Astrocyte (in vitro differentiated cells and primary cell): ENCODE results near the gene SLC35F4. TPM values are rescaled to one million over a fixed set of nuclear protein-coding genes. Genes with fewer than 3 reads are reported as not detected.

Source experiments
- DNase-seq: peaks from one replicate; pipeline ENCODE4 v3.0.0-alpha.2; 2010; ENCODE audit warnings: low read depth
- FAIRE-seq: peaks from 2 replicates; lab custom pipeline; 2011; peaks lifted over from hg19 to GRCh38; lab: Jason Lieb, UNC
- H2AFZ ChIP-seq: 2 replicates; pipeline ENCODE4 v1.6.0; 2012; ENCODE audit warnings: low read depth, low read length, inconsistent platforms
- H3K27ac ChIP-seq: 2 replicates; pipeline ENCODE4 v1.5.1; 2011; ENCODE audit warnings: low read depth, low read length, inconsistent platforms
- H3K27me3 ChIP-seq: 2 replicates; pipeline ENCODE4 v1.6.0; 2011; ENCODE audit warnings: low read length, inconsistent platforms; ENCODE audit not compliant: insufficient read depth
- H3K36me3 ChIP-seq: 2 replicates; pipeline ENCODE4 v1.5.1; 2011; ENCODE audit warnings: low read length, inconsistent platforms; ENCODE audit not compliant: insufficient read depth
- H3K4me1 ChIP-seq: 2 replicates; pipeline ENCODE4 v1.5.1; 2011; ENCODE audit warnings: low read length, inconsistent platforms; ENCODE audit not compliant: insufficient read depth
- H3K4me2 ChIP-seq: 2 replicates; pipeline ENCODE4 v1.6.0; 2012; ENCODE audit warnings: low read length, inconsistent platforms
- H3K4me3 ChIP-seq: 2 replicates; pipeline ENCODE4 v1.5.1; 2011; ENCODE audit warnings: low read depth, mild to moderate bottlenecking, low read length, inconsistent platforms; ENCODE audit not compliant: insufficient read depth
- H3K79me2 ChIP-seq: 2 replicates; pipeline ENCODE4 v1.6.0; 2012; ENCODE audit warnings: mild to moderate bottlenecking, low read length, inconsistent platforms; ENCODE audit not compliant: insufficient read depth
- H3K9ac ChIP-seq: 2 replicates; pipeline ENCODE4 v1.6.0; 2012; ENCODE audit warnings: mild to moderate bottlenecking, low read length, inconsistent platforms
- H3K9me3 ChIP-seq: 2 replicates; pipeline ENCODE4 v1.5.1; 2012; ENCODE audit warnings: low read depth, mild to moderate bottlenecking, low read length, inconsistent platforms; ENCODE audit not compliant: insufficient read depth
- H4K20me1 ChIP-seq: 2 replicates; pipeline ENCODE4 v1.6.0; 2012; ENCODE audit warnings: low read length, inconsistent platforms; ENCODE audit not compliant: insufficient read depth
- H3K27ac Mint-ChIP-seq: one replicate; pipeline ENCODE4 v1.8.0; 2021; ENCODE audit warnings: mild to moderate bottlenecking, mixed read lengths; ENCODE audit not compliant: unreplicated experiment
- H3K27me3 Mint-ChIP-seq: one replicate; pipeline ENCODE4 v1.8.0; 2021; ENCODE audit warnings: low read depth, mixed read lengths; ENCODE audit not compliant: unreplicated experiment
- H3K36me3 Mint-ChIP-seq: one replicate; pipeline ENCODE4 v1.8.0; 2021; ENCODE audit warnings: low read depth, mixed read lengths; ENCODE audit not compliant: unreplicated experiment
- H3K4me1 Mint-ChIP-seq: one replicate; pipeline ENCODE4 v1.8.0; 2021; ENCODE audit warnings: low read depth, mixed read lengths; ENCODE audit not compliant: unreplicated experiment
- H3K4me3 Mint-ChIP-seq: one replicate; pipeline ENCODE4 v1.8.0; 2021; ENCODE audit warnings: mild to moderate bottlenecking, moderate library complexity, mixed read lengths; ENCODE audit not compliant: unreplicated experiment
- H3K9me3 Mint-ChIP-seq: one replicate; pipeline ENCODE4 v1.8.0; 2021; ENCODE audit warnings: mild to moderate bottlenecking, mixed read lengths; ENCODE audit not compliant: unreplicated experiment
- CTCF ChIP-seq: IDR thresholded peaks from 2 replicates; pipeline ENCODE4 v1.5.1; 2011; ENCODE audit warnings: low read depth, mild to moderate bottlenecking, inconsistent platforms, low read length, moderate library complexity; ENCODE audit not compliant: insufficient read depth
- EZH2 ChIP-seq: IDR thresholded peaks from 2 replicates; pipeline ENCODE4 v1.6.1; 2012; ENCODE audit warnings: mild to moderate bottlenecking, low read length, inconsistent platforms; ENCODE audit not compliant: insufficient read depth
- total RNA-seq: library from RNA; stranded (reverse); gene quantifications from 2 replicates; pipeline ENCODE4 v1.2.1, GENCODE V29; 2021

The SLC35F4 gene
- total RNA-seq, 1 donor from 2014 or later, result not detected

GRCh38 chr14:57533214-57533613, 332.7 kb downstream of the SLC35F4 start:
- Histone ChIP-seq H3K4me3 (no peak overlapping the region), H3K36me3 (no peaks in the 10 kb centered on the region), H2AFZ (no peak overlapping the region), H3K27me3 (no peaks in the 10 kb centered on the region), H3K27ac (no peak overlapping the region), H3K9me3 (no peaks in the 10 kb centered on the region), H3K4me1 (no peaks in the 10 kb centered on the region), H3K4me2 (no peak overlapping the region), H3K9ac (no peak overlapping the region), H3K79me2 (no peaks in the 10 kb centered on the region), H4K20me1 (no peaks in the 10 kb centered on the region)
- TF ChIP-seq EZH2, result no peak
- peak; percentile 38 for TF ChIP-seq CTCF
- H3K4me1 Mint-ChIP-seq, result no peaks in the 10 kb centered on the region
- no peak for DNase-seq
- peaks cover 10% of the 10 kb centered on the region for H3K27me3 Mint-ChIP-seq
- no peaks in the 10 kb centered on the region for H3K9me3 Mint-ChIP-seq
- H3K4me3 Mint-ChIP-seq, result no peak overlapping the region
- no peak for FAIRE-seq
- H3K36me3 Mint-ChIP-seq, result no peaks in the 10 kb centered on the region
- no peak overlapping the region for H3K27ac Mint-ChIP-seq

- no peak for FAIRE-seq
- no peaks in the 10 kb centered on the region for H3K9me3 ChIP-seq
- Mint-ChIP-seq H3K27ac (no peak overlapping the region), H3K27me3 (peaks cover 8% of the 10 kb centered on the region), H3K4me3 (no peak overlapping the region), H3K4me1 (no peaks in the 10 kb centered on the region), H3K36me3 (no peaks in the 10 kb centered on the region), H3K9me3 (no peaks in the 10 kb centered on the region)
- H4K20me1 ChIP-seq, result no peaks in the 10 kb centered on the region
- no peak for TF ChIP-seq CTCF
- DNase-seq, result no peak
- H3K79me2 ChIP-seq, result no peaks in the 10 kb centered on the region
- no peaks in the 10 kb centered on the region for H3K36me3 ChIP-seq
- no peak overlapping the region for H2AFZ ChIP-seq
- no peaks in the 10 kb centered on the region for H3K27me3 ChIP-seq
- no peak overlapping the region for H3K9ac ChIP-seq
- H3K4me1 ChIP-seq, result no peaks in the 10 kb centered on the region
- H3K4me2 ChIP-seq, result no peak overlapping the region
- H3K27ac ChIP-seq, result no peak overlapping the region
- H3K4me3 ChIP-seq, result no peak overlapping the region
Observed at GRCh38 chr14:57530571-57530970, 335.3 kb downstream of the SLC35F4 start.

GRCh38 chr14:57526942-57527341, 338.9 kb downstream of the SLC35F4 start:
- H3K27me3 Mint-ChIP-seq, result peaks cover 7% of the 10 kb centered on the region
- Histone ChIP-seq H3K4me1 (no peaks in the 10 kb centered on the region), H3K27me3 (no peaks in the 10 kb centered on the region), H3K36me3 (no peaks in the 10 kb centered on the region), H4K20me1 (no peaks in the 10 kb centered on the region), H3K27ac (no peak overlapping the region), H3K4me3 (no peak overlapping the region), H2AFZ (no peak overlapping the region), H3K79me2 (no peaks in the 10 kb centered on the region), H3K9me3 (no peaks in the 10 kb centered on the region), H3K4me2 (no peak overlapping the region), H3K9ac (no peak overlapping the region)
- no peaks in the 10 kb centered on the region for H3K4me1 Mint-ChIP-seq
- no peak for DNase-seq
- no peak for FAIRE-seq
- H3K27ac Mint-ChIP-seq, result no peak overlapping the region
- no peak for TF ChIP-seq CTCF
- no peak for TF ChIP-seq EZH2
- no peak overlapping the region for H3K4me3 Mint-ChIP-seq
- peaks cover 5% of the 10 kb centered on the region for H3K9me3 Mint-ChIP-seq
- no peaks in the 10 kb centered on the region for H3K36me3 Mint-ChIP-seq
